Type B pancreatic cell (in vitro differentiated cells): Measurements from ENCODE around the gene ARHGEF4. TPM values are rescaled to one million over a fixed set of nuclear protein-coding genes. Genes with fewer than 3 reads are reported as not detected.
A peak's percentile ranks its signal among the peaks of the same experiment; 100 is the strongest.

Source experiments
- DNase-seq: peaks from one replicate; pipeline ENCODE4 v3.0.0; 2021; ENCODE audit warnings: mixed read lengths; ENCODE audit not compliant: unreplicated experiment; ENCODE audit errors: extremely low spot score
- H3K27ac Mint-ChIP-seq: 2 replicates; pipeline ENCODE4 v1.8.0; 2021; ENCODE audit warnings: mild to moderate bottlenecking, mixed read lengths
- H3K27me3 Mint-ChIP-seq: 2 replicates; pipeline ENCODE4 v1.8.0; 2021; ENCODE audit warnings: mixed read lengths
- H3K36me3 Mint-ChIP-seq: 2 replicates; pipeline ENCODE4 v1.8.0; 2021; ENCODE audit warnings: mixed read lengths
- H3K4me1 Mint-ChIP-seq: one replicate; pipeline ENCODE4 v1.8.0; 2021; ENCODE audit warnings: mixed read lengths; ENCODE audit not compliant: unreplicated experiment
- H3K4me3 Mint-ChIP-seq: 2 replicates; pipeline ENCODE4 v1.8.0; 2021; ENCODE audit warnings: mild to moderate bottlenecking, mixed read lengths
- H3K9me3 Mint-ChIP-seq: 2 replicates; pipeline ENCODE4 v1.8.0; 2021; ENCODE audit warnings: mixed read lengths
- CTCF ChIP-seq: fragments of 200-600 bp; sonication (generic); conservative IDR thresholded peaks from 2 replicates; pipeline ENCODE4 v1.5.0; 2021; ENCODE audit warnings: antibody characterized with exemption, mild to moderate bottlenecking
- total RNA-seq: library from RNA; stranded (reverse); gene quantifications from 2 replicates; pipeline ENCODE4 v1.2.1, GENCODE V29; 2021; ENCODE audit warnings: low replicate concordance

The ARHGEF4 gene
- total RNA-seq, 1 donor from 2014 or later: 31.4 TPM

GRCh38 chr2:131081190-131081589, 244.5 kb downstream of the ARHGEF4 start:
- Mint-ChIP-seq H3K36me3 (peaks cover 40% of the 10 kb centered on the region), H3K9me3 (no peaks in the 10 kb centered on the region), H3K4me3 (no peak overlapping the region), H3K27me3 (no peaks in the 10 kb centered on the region), H3K27ac (no peak overlapping the region), H3K4me1 (peaks cover 13% of the 10 kb centered on the region)
- no peak for TF ChIP-seq CTCF
- no peak for DNase-seq

- Mint-ChIP-seq H3K27ac (peak overlapping the region; percentile 26), H3K4me1 (peaks cover 14% of the 10 kb centered on the region), H3K9me3 (no peaks in the 10 kb centered on the region), H3K4me3 (no peak overlapping the region), H3K36me3 (peaks cover 41% of the 10 kb centered on the region), H3K27me3 (no peaks in the 10 kb centered on the region)
- no peak for TF ChIP-seq CTCF
- no peak for DNase-seq
Observed at GRCh38 chr2:131085646-131086045, 248.9 kb downstream of the ARHGEF4 start.

- peaks cover 9% of the 10 kb centered on the region for H3K4me1 Mint-ChIP-seq
- no peak for TF ChIP-seq CTCF
- H3K27me3 Mint-ChIP-seq: no peaks in the 10 kb centered on the region
- peak overlapping the region; percentile 93 for H3K27ac Mint-ChIP-seq
- peak overlapping the region; percentile 89 for H3K4me3 Mint-ChIP-seq
- no peak for DNase-seq
- H3K36me3 Mint-ChIP-seq: peaks cover 18% of the 10 kb centered on the region
- no peaks in the 10 kb centered on the region for H3K9me3 Mint-ChIP-seq
Observed at GRCh38 chr2:131092458-131093005, 255.8 kb downstream of the ARHGEF4 start.

- peak; percentile 93 for DNase-seq
- Mint-ChIP-seq H3K4me3 (peak within 1 kb of the TSS; percentile 90), H3K27ac (peak within 1 kb of the TSS; percentile 93), H3K36me3 (peaks cover 12% of the 10 kb centered on the region), H3K4me1 (peaks cover 9% of the 10 kb centered on the region), H3K27me3 (no peaks in the 10 kb centered on the region), H3K9me3 (no peaks in the 10 kb centered on the region)
- no peak for TF ChIP-seq CTCF
Observed at GRCh38 chr2:131093006-131093695, 256.4 kb downstream of the ARHGEF4 start, which contains the start of gene FAM168B. FAM168B (minus strand) TSS chr2:131093460; CDS start chr2:131082646, 10,814 bp downstream.

- H3K36me3 Mint-ChIP-seq: peaks cover 8% of the 10 kb centered on the region
- peak overlapping the region; percentile 93 for H3K27ac Mint-ChIP-seq
- no peak for DNase-seq
- H3K9me3 Mint-ChIP-seq: no peaks in the 10 kb centered on the region
- no peaks in the 10 kb centered on the region for H3K27me3 Mint-ChIP-seq
- H3K4me3 Mint-ChIP-seq: peak overlapping the region; percentile 90
- TF ChIP-seq CTCF: no peak
- peaks cover 9% of the 10 kb centered on the region for H3K4me1 Mint-ChIP-seq
Observed at GRCh38 chr2:131093696-131094462, 257.2 kb downstream of the ARHGEF4 start.
